ENCODE measurements around the gene TLR8.
A peak's percentile ranks its signal among the peaks of the same experiment; 100 is the strongest.
"Not testable (repeated sequence)": the region's sequence is repeated elsewhere in the genome, so short reads cannot be mapped to it uniquely, and the experiment has no call there.

TLR8 gene

GRCh38 chrX:12947545-12948235, 41.3 kb downstream of the TLR8 start:
- no peak for DNase-seq

GRCh38 chrX:12948495-12948894, 42.1 kb downstream of the TLR8 start:
- DNase-seq, result no peak

- DNase-seq, result no peak
These were observed 42.9 kb downstream of the TLR8 start for GRCh38 chrX:12949205-12949926.

GRCh38 chrX:12949927-12950656, 43.7 kb downstream of the TLR8 start:
- DNase-seq, result peak; percentile 80 to 82

- peak; percentile 54 to 59 for DNase-seq
These were observed 44.6 kb downstream of the TLR8 start for GRCh38 chrX:12950851-12951594.

GRCh38 chrX:12951595-12951975, 45.2 kb downstream of the TLR8 start:
- DNase-seq, result no peak

- DNase-seq, result no peak
These were observed 47.0 kb downstream of the TLR8 start for GRCh38 chrX:12953420-12953819.

GRCh38 chrX:12954376-12954775, 48.0 kb downstream of the TLR8 start:
- DNase-seq, result no peak

- DNase-seq, result no peak
These were observed 48.6 kb downstream of the TLR8 start for GRCh38 chrX:12954981-12955380.

GRCh38 chrX:12955882-12956703, 49.7 kb downstream of the TLR8 start:
- peak in 1 of 2 donors; percentile 32 for DNase-seq

- DNase-seq, result peak in 1 of 2 donors; percentile 31
These were observed 50.5 kb downstream of the TLR8 start for GRCh38 chrX:12956704-12957534.

GRCh38 chrX:12958059-12958458, 51.6 kb downstream of the TLR8 start:
- DNase-seq, result no peak

GRCh38 chrX:12958461-12958860, 52.0 kb downstream of the TLR8 start:
- no peak for DNase-seq

- DNase-seq, result no peak
These were observed 54.8 kb downstream of the TLR8 start for GRCh38 chrX:12961196-12961718.

- DNase-seq, result no peak
These were observed 55.7 kb downstream of the TLR8 start for GRCh38 chrX:12962041-12962504.

- DNase-seq, result not testable (repeated sequence)
These were observed 56.9 kb downstream of the TLR8 start for GRCh38 chrX:12963210-12963850.

- no peak for DNase-seq
These were observed 58.9 kb downstream of the TLR8 start for GRCh38 chrX:12965131-12965940.

GRCh38 chrX:12966151-12966550, 59.7 kb downstream of the TLR8 start:
- DNase-seq, result no peak

GRCh38 chrX:12967711-12968465, 61.5 kb downstream of the TLR8 start:
- DNase-seq, result no peak

Measured in stimulated activated CD4-positive, alpha-beta T cell treated with anti-CD3 and anti-CD28 coated beads, Interleukin-2, amount 100 ng/mL, for 48 hours (primary cell).